HepG2 (cell line): ENCODE results near the gene ARHGAP23. TPM values are rescaled to one million over a fixed set of nuclear protein-coding genes. Genes with fewer than 3 reads are reported as not detected.

ENCODE experiments used
- BCL6 ChIP-seq: IDR thresholded peaks from 2 replicates; pipeline ENCODE4 v1.6.1; 2016; ENCODE audit warnings: missing genetic modification reagents, missing compliant biosample characterization
- GABPA ChIP-seq, 2 experiments: IDR thresholded peaks; 2 replicates each; pipeline ENCODE4 v1.6.1; 2011 to 2016; ENCODE audit warnings: low read depth in 2 of 2, low read length in 1 of 2, missing biosample characterization in 1 of 2, missing genetic modification characterization in 1 of 2
- HDAC1 ChIP-seq: sonication (generic); formaldehyde crosslinking; IDR thresholded peaks from 2 replicates; pipeline ENCODE4 v1.5.1; 2020; ENCODE audit warnings: mild to moderate bottlenecking, missing genetic modification reagents
- HNF1B ChIP-seq: sonication (generic); formaldehyde crosslinking; IDR thresholded peaks from 2 replicates; pipeline ENCODE4 v1.5.1; 2020; ENCODE audit warnings: mild to moderate bottlenecking, moderate library complexity, missing genetic modification reagents
- HOXD1 ChIP-seq: sonication (generic); formaldehyde crosslinking; IDR thresholded peaks from 2 replicates; pipeline ENCODE4 v1.5.0; 2020; ENCODE audit warnings: missing genetic modification reagents
- KIAA2018 ChIP-seq: sonication (generic); formaldehyde crosslinking; IDR thresholded peaks from 2 replicates; pipeline ENCODE4 v1.5.0; 2020; ENCODE audit warnings: mild to moderate bottlenecking, missing genetic modification reagents, borderline replicate concordance
- NFRKB ChIP-seq: fragments of 450-650 bp; IDR thresholded peaks from 2 replicates; pipeline ENCODE4 v1.6.1; 2017
- PLRG1 ChIP-seq: fragments of 450-650 bp; conservative IDR thresholded peaks from 2 replicates; pipeline ENCODE4 v1.6.1; 2016
- POLR2G ChIP-seq: fragments of 200-400 bp; formaldehyde crosslinking; IDR thresholded peaks from 2 replicates; pipeline ENCODE4 v1.6.1; 2018; ENCODE audit warnings: mild to moderate bottlenecking, low read depth, low read length, moderate library complexity
- ZFP36L2 ChIP-seq: sonication (generic); formaldehyde crosslinking; IDR thresholded peaks from 2 replicates; pipeline ENCODE4 v1.4.0; 2020; ENCODE audit warnings: missing genetic modification reagents
- ZNF329 ChIP-seq: sonication (generic); formaldehyde crosslinking; IDR thresholded peaks from 2 replicates; pipeline ENCODE4 v1.9.0; 2021; ENCODE audit warnings: low read depth, mild to moderate bottlenecking, missing genetic modification reagents
- ZNF513 ChIP-seq: sonication (generic); formaldehyde crosslinking; conservative IDR thresholded peaks from 2 replicates; pipeline ENCODE4 v1.5.0; 2020; ENCODE audit warnings: missing genetic modification reagents
- ZNF629 ChIP-seq: sonication (generic); formaldehyde crosslinking; conservative IDR thresholded peaks from 2 replicates; pipeline ENCODE4 v1.5.0; 2020; ENCODE audit warnings: missing genetic modification reagents
- ZNF639 ChIP-seq: conservative IDR thresholded peaks from 2 replicates; pipeline ENCODE4 v1.6.1; 2018; ENCODE audit warnings: missing genetic modification reagents
- polyA plus RNA-seq, 8 experiments: library from polyadenylated mRNA; depleted of rRNA in 3 of 8; stranded (reverse) in 7 of 8; unstranded in 1 of 8; fragments of >200 nt; fragmentation: Illumina TruSeq in 4 of 8; extraction: Trizol in 4 of 8; gene quantifications; 2 replicates each; pipeline versions ENCODE4 v1.2.1 to v1.2.3, GENCODE V29; 2011 to 2016; ENCODE audit warnings: low read depth in 4 of 8, missing spikeins in 1 of 8, mixed read lengths in 1 of 8; ENCODE audit not compliant: insufficient read depth in 1 of 8
- total RNA-seq, 5 experiments: library from RNA; depleted of rRNA; stranded (reverse); fragments of >200 nt; fragmentation: Illumina TruSeq; extraction: Trizol; gene quantifications; 2 replicates each; pipeline ENCODE4 v1.2.3, GENCODE V29; 2016; ENCODE audit warnings: low read depth in 1 of 5

ARHGAP23 gene
- total and polyA plus RNA-seq, 2 of the 13 experiments (the other 11 are each of a cell fraction or from before 2014, with no cell fraction given): 0.03 TPM; not detected in 1

GRCh38 chr17:38415250-38416194, 12.7 kb upstream of the ARHGAP23 start (continued):
- TF ChIP-seq KIAA2018 (CRISPR knock-in tag) (no peak), GABPA (IDR thresholded peaks at IDR 0.05; ENCODE audit: low read depth, low read length) (no peak), GABPA (CRISPR knock-in tag; IDR thresholded peaks at IDR 0.05; ENCODE audit: low read depth) (peak; percentile 51), PLRG1 (no peak), BCL6 (0 out of 2 replicates have a peak, but pooled peaks have one; percentile 14), ZNF513 (no peak), POLR2G (peak; percentile 96), HOXD1 (peak; percentile 21; the same call in 1 of the 2 replicates), NFRKB (no peak), ZFP36L2 (no peak), HDAC1 (CRISPR knock-in tag) (0 out of 2 replicates have a peak, but pooled peaks have one; percentile 28), HNF1B (CRISPR knock-in tag) (no peak; the same call in 1 of the 2 replicates), ZNF629 (CRISPR knock-in tag) (no peak; the same call in 1 of the 2 replicates), ZNF639 (peak; percentile 49; the same call in 1 of the 2 replicates), ZNF329 (0 out of 2 replicates have a peak, but pooled peaks have one; percentile 23)
